GM18951 (cell line): ENCODE measurements around the gene LRP11.
"Not testable (repeated sequence)": the region's sequence is repeated elsewhere in the genome, so short reads cannot be mapped to it uniquely, and the experiment has no call there.

Experiments
- POLR2A ChIP-seq: IDR thresholded peaks from 4 replicates; pipeline ENCODE4 v1.6.1; 2011; ENCODE audit warnings: mild to moderate bottlenecking; ENCODE audit not compliant: insufficient read length, insufficient read depth; ENCODE audit errors: extremely low read depth
- in situ Hi-C: fragments of 300-500 bp; cut with MboI; formaldehyde crosslinking; loops from one replicate; pipeline ENCODE4 v1.12.0; 2022; ENCODE audit warnings: low sequenced_read_pairs, mixed read lengths, inconsistent platforms; ENCODE audit not compliant: unreplicated experiment

The LRP11 gene, protein sequence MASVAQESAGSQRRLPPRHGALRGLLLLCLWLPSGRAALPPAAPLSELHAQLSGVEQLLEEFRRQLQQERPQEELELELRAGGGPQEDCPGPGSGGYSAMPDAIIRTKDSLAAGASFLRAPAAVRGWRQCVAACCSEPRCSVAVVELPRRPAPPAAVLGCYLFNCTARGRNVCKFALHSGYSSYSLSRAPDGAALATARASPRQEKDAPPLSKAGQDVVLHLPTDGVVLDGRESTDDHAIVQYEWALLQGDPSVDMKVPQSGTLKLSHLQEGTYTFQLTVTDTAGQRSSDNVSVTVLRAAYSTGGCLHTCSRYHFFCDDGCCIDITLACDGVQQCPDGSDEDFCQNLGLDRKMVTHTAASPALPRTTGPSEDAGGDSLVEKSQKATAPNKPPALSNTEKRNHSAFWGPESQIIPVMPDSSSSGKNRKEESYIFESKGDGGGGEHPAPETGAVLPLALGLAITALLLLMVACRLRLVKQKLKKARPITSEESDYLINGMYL

DNA sequence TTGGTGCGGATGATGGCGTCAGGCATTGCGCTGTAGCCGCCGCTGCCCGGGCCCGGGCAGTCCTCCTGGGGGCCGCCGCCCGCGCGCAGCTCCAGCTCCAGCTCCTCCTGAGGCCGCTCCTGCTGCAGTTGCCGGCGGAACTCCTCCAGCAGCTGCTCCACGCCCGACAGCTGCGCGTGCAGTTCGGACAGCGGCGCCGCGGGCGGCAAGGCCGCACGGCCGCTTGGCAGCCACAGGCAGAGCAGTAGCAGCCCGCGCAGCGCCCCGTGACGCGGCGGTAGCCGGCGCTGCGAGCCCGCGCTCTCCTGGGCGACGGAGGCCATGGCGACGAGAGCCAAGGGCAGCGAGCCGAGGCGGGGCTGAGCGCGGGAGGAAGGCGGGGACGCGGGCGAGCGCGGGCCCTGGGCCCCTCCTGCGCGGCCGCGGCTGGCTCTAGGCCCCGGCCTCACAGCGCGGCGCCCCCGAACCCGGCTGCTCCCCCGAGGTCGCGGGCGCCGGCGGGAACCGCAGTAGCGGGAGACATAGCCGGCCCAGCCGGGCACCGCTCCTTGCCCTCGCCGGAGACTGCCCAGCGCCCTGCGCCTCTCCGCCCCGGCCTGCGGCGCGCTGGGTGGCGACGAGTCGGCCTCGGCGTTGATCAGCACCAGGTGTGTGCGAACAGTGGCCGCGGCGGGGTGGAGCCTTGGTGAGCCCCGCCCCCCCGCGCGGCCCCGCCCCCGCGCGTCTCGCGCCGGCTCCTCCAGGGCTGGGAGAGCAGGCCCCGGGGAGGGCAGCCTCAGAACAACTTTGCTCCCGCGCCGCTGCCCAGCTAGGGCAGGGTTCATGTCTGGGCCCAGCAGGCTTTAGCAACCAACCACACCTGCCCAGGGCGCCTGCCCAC, at the start of gene LRP11:
Gene LRP11 (minus strand): TSS at position 662 of the 880 bp plus-strand sequence. CDS start 339 bp downstream, at position 323.
- no peak for TF ChIP-seq POLR2A
- in situ Hi-C loops = no loop called here

DNA sequence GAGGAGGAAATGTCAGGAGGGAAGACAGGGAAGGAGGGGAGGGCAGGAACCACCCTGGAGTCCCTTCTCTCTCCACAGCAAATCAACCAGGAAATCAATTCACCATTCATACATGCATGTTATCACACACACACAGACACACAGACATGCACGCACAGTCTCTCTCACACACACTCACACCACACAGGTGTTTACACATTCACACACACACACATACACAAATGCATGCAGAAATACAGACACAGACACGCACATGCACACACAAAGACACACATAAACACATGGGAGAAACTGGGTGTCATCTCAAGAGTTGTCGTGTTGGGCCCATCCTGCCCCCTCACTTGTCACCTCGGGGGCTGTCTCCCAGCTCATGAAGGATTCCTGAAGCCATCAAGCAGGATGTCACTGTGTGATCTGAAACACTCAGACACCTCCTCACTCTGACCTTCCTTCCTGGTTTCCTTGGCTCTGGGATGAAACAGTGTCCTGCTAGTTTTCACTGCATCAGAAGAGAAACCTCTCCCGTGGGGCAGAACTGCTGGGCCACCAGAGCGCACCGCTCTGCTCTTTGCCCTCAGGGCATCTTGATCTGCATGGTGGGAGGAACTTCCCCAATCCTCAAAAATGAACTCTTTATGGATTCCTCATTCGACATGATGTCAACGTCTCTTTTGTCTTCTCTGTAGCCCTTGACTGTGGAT, 49.5 kb upstream of the LRP11 start:
- in situ Hi-C loops = no loop called here
- no peak for TF ChIP-seq POLR2A

DNA sequence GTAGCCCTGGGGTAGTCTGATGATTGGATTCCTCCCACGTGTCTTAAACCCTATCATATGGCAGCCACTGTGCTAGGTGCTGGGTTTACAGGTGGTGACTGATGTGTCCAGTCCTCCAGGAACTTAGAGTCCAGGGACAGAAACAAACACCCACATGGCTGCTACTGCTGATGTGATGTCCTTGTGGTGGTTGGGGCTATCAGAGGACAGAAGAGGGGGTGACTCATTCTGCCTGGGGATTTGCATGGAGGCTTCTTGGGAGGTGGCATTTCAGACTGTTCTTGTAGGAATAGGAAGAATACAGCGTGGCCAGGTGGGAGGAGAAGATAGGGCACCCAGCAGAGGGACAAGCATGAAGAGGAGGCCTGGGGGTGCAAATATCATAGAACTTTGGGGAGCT, 48.9 kb upstream of the LRP11 start:
- TF ChIP-seq POLR2A = no peak
- in situ Hi-C loops = no loop called here

DNA sequence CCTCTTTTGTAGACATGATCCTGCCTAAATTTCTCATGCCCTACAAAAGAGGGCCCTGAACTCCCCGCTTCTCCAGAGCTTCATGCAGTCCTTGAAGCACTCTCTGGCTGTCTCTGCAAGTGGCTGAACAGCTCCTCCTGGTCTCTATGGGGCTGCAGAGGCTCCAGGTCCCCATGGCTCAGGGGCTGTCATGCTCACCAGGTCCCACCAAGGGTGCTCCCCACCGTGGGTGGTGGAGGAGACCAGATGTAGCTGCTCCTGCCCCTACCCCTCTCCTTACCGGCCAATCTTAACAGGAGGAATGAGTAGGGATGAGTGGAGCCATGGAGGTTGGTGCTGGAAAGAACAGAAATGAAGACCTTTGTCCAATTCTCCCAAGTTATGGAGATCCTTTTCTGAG, 48.5 kb upstream of the LRP11 start:
- in situ Hi-C loops = not testable (repeated sequence)

DNA sequence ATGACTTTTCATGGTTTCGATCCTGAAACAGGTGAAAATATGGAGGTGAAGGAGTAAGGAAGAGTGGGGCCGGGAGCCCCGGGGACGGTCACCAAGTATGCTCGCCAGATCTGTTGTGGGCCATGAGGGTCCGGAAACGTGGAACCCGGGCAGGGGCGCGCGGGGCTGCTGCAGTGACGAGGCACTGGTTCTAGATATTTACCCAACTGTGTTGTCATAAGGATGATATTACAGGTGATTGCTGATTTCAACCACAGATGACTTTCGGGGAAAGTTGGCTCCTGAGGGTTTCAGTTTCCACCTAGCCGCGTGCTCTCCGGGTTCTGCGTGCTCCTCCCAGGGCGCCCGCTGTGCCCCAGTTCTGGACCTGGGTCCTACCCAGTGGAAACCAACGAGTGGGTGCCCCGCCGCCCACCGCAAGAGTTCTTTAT, 46.6 kb upstream of the LRP11 start:
- no peak for TF ChIP-seq POLR2A
- in situ Hi-C loops = no loop called here

DNA sequence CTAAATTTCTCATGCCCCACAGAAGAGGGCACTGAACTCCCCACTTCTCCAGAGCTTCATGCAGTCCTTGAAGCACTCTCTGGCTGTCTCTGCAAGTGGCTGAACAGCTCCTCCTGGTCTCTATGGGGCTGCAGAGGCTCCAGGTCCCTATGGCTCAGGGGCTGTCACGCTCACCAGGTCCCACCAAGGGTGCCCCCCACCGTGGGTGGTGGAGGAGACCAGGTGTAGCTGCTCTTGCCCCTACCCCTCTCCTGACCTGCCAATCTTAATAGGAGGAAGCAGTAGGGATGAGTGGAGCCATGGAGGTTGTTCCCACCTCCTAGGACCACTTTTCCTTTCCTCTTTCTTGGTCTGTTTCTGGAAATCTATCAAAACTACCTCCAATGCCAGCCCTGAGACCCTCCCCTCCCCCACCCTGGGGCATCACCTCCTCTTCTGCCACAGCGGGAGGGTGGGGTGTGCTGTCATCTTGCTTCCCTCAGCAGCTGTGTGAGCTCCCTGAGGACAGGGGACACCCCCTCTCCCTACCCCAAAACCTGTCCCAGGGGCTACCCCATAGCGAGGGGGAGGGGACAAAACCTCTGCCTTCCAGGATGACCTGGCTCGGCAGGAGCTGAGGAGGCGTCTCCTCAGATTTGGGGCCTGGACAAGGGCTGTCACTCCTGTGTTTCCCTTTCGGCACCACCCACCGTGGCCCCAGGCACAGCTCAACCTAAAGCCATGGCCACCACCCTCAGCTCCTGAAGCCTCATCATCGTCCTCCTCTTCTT, 45.7 kb upstream of the LRP11 start:
- in situ Hi-C loops = no loop called here
- no peak for TF ChIP-seq POLR2A

DNA sequence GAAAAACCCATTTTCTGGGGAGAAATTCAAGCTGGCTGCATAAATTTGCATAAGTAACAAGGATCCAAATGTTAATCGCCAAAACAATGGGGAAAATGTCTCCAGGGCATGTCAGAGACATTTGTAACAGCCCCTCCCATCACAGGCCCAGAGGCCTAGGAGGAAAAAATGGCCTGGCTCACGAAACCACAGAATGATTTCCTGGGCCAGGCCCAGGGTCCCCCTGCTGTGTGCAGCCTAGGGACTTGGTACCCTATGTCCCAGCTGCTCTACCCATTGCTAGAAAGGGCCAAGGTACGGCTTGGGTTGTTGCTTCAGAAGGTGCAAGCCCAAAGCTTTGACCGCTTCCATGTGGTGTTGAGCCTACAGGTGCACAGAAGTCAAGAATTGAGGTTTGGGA, 44.3 kb upstream of the LRP11 start:
- in situ Hi-C loops = not testable (repeated sequence)

DNA sequence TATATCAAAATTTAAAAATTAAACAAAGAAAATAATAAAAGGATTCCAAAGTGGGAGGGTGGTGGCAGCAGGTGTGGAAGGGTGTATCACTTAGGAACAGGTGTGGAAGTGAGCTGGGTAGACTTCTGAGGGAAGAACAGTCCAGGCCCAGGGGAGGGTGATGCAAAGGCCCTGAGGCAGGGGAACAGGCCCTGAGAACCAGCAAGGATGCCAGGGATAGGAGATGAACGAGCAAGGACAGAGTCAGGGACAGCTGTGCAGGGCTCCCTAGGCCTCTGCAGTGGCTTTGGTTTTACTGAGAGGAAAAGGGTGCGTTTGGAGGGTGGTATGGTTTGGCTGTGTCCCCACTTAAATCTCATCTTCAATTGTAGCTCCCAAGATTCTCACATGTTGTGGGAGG, 43.2 kb upstream of the LRP11 start:
- TF ChIP-seq POLR2A = no peak
- in situ Hi-C loops = no loop called here

DNA sequence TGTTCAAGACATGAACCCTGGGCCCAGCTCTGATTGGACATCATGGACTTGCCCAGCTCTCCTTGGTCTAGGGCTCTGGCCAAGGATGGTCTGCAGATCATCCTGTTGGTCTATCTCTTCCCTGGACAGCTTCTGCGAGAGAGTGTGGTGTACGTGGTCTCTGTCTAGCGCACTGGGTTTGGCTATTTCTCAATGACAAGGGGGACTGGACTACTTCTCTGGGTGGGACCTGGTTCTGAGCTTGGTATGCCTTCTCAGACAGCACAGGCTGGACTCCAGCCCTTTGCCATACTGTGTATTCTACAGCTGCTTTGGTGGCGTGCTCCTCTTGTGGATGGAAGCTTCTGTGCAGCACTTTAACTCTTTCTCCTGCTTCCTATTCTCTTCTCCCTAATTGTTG, 42.2 kb upstream of the LRP11 start:
- in situ Hi-C loops = no loop called here
- no peak for TF ChIP-seq POLR2A

DNA sequence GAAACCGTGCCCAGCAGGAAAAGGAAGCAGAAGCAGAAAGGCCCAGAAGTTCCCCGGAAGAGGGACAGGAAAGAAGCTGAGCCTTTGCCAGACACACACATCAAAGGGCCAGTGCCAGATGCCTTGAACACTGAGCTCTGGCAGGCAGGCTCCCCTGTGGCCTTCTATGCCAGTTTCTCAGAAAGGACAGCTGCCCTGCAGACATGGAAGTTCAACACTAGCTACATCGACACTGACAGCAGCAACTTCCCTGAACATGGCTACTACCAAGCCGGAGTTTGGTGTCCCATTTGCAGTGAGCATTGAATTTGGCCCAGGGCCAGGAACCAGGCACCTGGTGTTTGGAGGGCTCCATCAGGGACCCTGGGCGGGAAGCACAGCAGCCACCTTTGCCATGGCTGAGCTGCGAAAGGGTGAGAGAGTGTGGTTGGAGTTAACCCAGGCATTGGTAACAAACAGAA, 41.8 kb upstream of the LRP11 start:
- TF ChIP-seq POLR2A = no peak
- in situ Hi-C loops = no loop called here

DNA sequence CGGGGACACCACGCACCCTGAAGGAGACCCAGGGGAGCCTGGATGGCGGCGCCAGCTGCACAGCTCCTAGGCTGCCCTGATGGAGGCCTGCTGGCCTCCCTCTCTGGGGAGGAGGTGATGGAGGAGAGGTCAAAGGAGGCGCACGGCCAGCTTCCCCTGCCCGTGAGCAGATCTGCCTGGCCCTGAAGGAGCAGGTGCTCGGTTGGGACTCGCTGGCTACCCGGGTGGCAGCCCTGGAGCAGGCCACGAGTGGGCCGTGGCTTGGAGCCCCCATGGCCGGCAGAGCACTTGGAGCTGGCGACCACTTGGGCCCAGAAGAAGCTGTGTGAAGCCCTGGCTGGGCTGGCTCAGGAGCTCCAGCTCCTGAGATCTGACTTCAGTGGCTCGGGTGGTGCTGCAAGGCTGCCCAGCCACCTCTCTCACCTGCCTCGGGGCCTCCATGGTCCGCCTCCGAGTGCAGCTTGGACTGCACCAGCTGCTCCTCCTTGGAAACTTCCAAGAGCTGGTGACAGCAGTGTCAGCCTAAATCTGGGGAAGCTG, 41.3 kb upstream of the LRP11 start:
- in situ Hi-C loops = no loop called here
- no peak for TF ChIP-seq POLR2A

DNA sequence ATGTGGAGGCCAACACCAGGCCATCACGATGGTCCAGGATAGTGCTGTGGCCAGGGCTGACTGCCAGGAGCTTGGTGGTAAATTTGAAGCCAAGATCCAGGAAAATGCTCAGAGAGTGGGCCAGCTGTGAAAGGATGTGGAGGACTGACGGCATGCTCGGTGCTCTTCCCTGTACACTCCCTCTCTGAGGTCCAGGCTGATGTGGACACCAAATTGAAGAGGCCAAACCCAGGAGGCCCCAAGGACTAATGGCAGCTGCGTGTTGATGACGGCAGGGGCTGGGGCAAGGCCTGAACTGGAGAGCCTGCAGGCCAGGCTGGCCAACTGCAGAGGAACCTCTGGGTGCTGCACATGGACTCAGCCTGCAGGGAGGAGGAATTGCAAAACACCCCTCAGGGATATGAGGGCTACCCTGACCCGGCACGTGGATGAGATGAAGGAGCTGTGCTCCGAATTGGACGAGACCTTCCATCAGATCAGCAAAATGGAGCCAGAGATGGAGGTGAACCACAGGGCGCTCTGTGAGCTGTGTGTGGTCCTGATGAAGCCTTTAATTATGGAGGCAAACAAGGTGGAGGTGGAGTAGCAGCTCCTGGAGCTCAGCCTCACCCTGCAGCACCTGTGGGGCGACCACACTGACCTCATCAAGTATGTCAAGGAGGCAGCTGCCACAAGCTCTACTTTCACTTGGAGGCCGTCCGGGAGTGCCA, 40.7 kb upstream of the LRP11 start:
- no peak for TF ChIP-seq POLR2A
- in situ Hi-C loops = no loop called here
